HUES6 (cell line): ENCODE measurements around the gene CYP19A1.
"Not testable (repeated sequence)": the region's sequence is repeated elsewhere in the genome, so short reads cannot be mapped to it uniquely, and the experiment has no call there.

Source experiments
- H3K27ac ChIP-seq: 2 replicates; pipeline ENCODE4 v1.7.0; 2013; ENCODE audit warnings: low read depth, mild to moderate bottlenecking, low read length, inconsistent platforms
- H3K27me3 ChIP-seq: 2 replicates; pipeline ENCODE4 v1.6.1; 2013; ENCODE audit warnings: low read length; ENCODE audit not compliant: control insufficient read depth, insufficient read depth
- H3K36me3 ChIP-seq: 2 replicates; pipeline ENCODE4 v1.6.1; 2013; ENCODE audit warnings: low read length; ENCODE audit not compliant: control insufficient read depth, insufficient read depth
- H3K4me1 ChIP-seq: 2 replicates; pipeline ENCODE4 v1.6.1; 2013; ENCODE audit warnings: low read length; ENCODE audit not compliant: control insufficient read depth, insufficient read depth
- H3K4me3 ChIP-seq: 2 replicates; pipeline ENCODE4 v1.5.1; 2013; ENCODE audit warnings: low read depth, low read length
- H3K9ac ChIP-seq: one replicate; pipeline ENCODE4 v1.6.1; 2013; ENCODE audit warnings: mild to moderate bottlenecking, low read length
- H3K9me3 ChIP-seq: 2 replicates; pipeline ENCODE4 v1.6.1; 2013; ENCODE audit warnings: low read depth, low read length; ENCODE audit not compliant: control insufficient read depth, insufficient read depth

CYP19A1 gene

DNA sequence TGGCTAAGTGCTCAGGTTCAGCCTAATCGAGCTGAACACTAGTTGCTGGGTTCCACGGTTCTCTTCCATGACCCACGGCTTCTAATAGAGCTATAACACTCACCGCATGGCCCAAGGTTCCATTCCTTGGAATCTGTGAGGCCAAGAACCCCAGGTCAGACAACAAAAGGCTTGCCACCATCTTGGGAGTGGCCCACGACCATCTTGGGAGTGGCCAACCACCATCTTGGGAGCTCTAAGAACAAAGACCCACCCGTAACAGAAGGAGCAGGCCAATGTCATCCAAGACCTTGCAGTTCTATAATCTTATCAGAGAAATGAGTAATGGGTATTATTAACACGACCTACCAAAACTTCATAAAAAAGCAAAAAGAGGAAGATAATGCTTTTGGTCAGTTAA is 77.3 kb downstream of the CYP19A1 start:
- not testable (repeated sequence) for H3K36me3 ChIP-seq, H3K4me3 ChIP-seq, H3K4me1 ChIP-seq, H3K27ac ChIP-seq, H3K9ac ChIP-seq
- peaks cover 15% of the 10 kb centered on the region for H3K27me3 ChIP-seq
- peaks cover 31% of the 10 kb centered on the region for H3K9me3 ChIP-seq

DNA sequence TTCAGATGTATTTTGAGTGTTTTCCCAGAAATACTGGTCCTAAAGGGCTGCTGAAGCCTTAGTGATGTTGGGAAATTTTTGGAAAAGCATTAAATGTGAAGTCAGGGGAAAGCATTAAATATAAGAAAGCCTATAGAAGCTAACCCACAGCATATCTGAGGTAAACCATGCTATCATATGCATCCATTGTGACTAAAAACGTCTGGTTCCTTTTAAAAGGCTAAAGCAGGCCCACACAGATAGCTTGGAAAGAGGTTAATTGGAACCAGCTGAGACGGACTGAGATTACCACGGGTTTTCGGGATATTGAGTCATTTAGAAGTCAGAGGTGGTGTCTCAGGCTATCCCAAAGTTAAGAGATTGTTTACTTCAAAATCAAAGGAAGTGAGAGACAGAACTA is 78.2 kb downstream of the CYP19A1 start:
- Histone ChIP-seq H3K9me3 (peaks cover 31% of the 10 kb centered on the region), H3K27me3 (peaks cover 6% of the 10 kb centered on the region; the same call in 1 of the 2 replicates), H3K4me3 (no peak overlapping the region), H3K36me3 (no peaks in the 10 kb centered on the region), H3K4me1 (no peaks in the 10 kb centered on the region), H3K9ac (no peak overlapping the region), H3K27ac (no peak overlapping the region)

DNA sequence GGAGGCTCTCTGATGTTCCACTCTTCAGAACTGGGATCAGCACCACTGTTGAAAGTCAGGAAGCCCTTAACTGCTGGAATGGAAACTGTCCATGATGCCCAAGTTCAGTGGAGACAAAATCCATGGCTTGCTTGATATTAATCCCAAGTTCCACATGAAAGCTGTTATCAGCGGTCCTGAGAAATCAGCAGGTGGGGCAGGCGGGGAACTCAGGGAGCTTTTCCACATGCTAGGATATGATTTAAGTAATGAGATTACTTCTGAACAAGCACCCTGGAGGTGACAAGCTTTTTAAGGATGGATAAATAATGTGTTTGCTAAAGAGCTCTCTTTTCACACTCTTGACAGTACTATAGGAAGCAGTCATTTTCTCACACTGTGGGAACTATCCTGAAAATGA is 82.9 kb downstream of the CYP19A1 start:
- no peak overlapping the region for H3K27ac ChIP-seq
- no peak overlapping the region for H3K9ac ChIP-seq
- H3K4me1 ChIP-seq, result no peaks in the 10 kb centered on the region; the same call in 1 of the 2 replicates
- H3K27me3 ChIP-seq, result no peaks in the 10 kb centered on the region
- H3K4me3 ChIP-seq, result no peak overlapping the region
- H3K9me3 ChIP-seq, result 0 out of 2 replicates have a peak, but pooled peaks cover 5% of the 10 kb centered on the region
- H3K36me3 ChIP-seq, result no peaks in the 10 kb centered on the region

DNA sequence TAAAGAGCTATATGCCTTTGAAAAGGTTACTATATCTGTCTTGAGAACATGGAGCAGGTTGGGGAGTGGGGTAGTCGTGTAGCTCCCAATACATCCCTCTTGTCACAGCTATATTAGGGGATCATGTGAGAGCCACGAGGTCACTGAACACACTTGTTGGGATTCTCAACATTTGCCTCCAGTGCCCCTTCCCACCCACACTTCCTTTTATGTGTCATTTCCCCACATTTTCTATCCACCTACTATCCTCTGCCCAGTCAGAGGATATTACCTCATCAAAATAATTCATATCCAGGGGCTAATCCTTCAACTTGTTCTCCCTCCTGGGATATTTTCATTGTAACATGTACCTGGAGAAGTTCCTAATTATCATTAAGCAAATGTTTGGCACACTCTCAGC is 85.0 kb downstream of the CYP19A1 start:
- H3K27ac ChIP-seq, result no peak overlapping the region
- H3K9ac ChIP-seq, result no peak overlapping the region
- no peaks in the 10 kb centered on the region for H3K9me3 ChIP-seq
- H3K36me3 ChIP-seq, result no peaks in the 10 kb centered on the region
- no peak overlapping the region for H3K4me3 ChIP-seq
- H3K4me1 ChIP-seq, result no peaks in the 10 kb centered on the region; the same call in 1 of the 2 replicates
- H3K27me3 ChIP-seq, result no peaks in the 10 kb centered on the region

DNA sequence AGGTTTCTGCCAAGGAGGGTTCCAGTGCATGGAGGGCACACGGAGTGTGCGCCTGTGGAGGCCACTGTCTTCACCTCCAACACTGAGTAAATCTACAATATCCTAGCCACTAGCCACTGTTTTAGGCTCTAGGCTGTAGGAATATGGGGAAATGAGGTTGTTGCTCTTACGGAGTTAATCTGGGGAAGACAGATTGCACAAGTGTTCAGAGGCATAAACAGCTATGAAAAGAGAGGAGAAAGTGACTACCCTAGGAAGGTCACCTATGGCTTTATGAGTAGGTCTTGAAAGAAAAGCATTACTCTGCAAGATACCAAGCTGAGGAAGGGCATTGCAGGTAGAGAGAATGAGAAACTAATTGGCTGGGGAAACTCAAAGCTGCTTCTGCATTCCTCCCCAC is 85.7 kb downstream of the CYP19A1 start:
- Histone ChIP-seq H3K27me3 (no peaks in the 10 kb centered on the region), H3K4me1 (no peaks in the 10 kb centered on the region; the same call in 1 of the 2 replicates), H3K9ac (no peak overlapping the region), H3K27ac (no peak overlapping the region), H3K36me3 (no peaks in the 10 kb centered on the region), H3K4me3 (no peak overlapping the region), H3K9me3 (no peaks in the 10 kb centered on the region)

DNA sequence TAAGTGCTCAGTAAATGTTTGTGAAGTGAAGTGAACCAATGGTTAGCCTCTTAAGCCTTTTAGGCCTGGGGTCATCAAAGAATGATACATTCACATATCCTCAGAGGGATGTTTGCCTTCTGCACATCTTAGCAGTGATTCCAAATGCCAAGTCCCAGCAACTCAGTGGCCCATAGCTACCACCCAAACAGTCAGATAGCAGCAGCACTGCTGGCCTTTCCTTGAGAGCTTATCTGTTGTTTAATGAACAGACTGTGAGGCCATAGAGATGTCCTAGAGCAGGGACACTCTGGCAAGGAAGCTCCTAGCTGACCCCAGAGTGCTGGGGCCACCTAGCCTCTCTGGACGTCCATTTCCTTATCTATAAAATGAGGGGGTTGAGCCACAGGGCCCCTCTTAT is 86.8 kb downstream of the CYP19A1 start:
- no peaks in the 10 kb centered on the region for H3K9me3 ChIP-seq
- no peaks in the 10 kb centered on the region for H3K27me3 ChIP-seq
- H3K36me3 ChIP-seq, result no peaks in the 10 kb centered on the region
- no peak overlapping the region for H3K27ac ChIP-seq
- no peaks in the 10 kb centered on the region; the same call in 1 of the 2 replicates for H3K4me1 ChIP-seq
- H3K4me3 ChIP-seq, result no peak overlapping the region
- H3K9ac ChIP-seq, result no peak overlapping the region

DNA sequence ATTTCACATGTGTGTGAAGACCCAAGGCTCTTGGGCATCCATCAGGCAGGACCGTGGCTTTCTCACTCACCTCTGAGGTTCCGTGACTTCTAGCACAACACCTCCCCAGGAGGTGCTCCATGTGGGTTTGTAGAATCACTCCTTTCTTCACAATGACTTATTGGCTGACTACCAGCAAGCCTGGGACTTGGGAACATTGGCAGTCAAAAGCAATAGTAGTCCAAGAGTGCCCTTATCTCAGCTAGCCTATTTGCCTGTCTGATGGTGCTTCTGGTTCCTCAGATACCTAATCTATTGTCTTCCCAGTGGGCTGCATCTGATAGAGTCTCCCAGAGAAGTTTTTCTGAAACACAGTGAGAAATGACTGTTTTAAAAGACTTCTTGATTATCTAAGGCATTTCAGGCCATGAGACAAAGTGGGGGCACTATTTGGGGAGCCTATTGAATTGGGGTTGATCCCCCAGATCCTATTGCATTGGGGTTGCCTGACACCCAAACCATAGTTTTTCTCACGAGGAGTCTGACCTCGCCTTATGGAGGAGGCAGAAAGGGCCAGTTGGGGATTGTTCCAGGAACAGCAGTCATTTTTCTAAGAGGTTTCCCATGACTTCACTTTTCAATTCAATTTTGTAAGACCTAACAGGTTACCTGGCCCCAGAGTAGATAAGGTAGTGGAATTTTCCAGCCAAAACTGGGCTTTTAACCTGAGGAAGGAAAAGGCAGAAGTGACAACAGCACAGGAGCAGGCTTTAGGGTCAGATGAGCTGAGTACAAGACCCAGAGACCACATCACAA is 88.0 kb downstream of the CYP19A1 start:
- Histone ChIP-seq H3K27me3 (no peaks in the 10 kb centered on the region), H3K4me3 (no peak overlapping the region), H3K9me3 (no peaks in the 10 kb centered on the region), H3K36me3 (no peaks in the 10 kb centered on the region), H3K9ac (no peak overlapping the region), H3K4me1 (no peaks in the 10 kb centered on the region; the same call in 1 of the 2 replicates), H3K27ac (no peak overlapping the region)

DNA sequence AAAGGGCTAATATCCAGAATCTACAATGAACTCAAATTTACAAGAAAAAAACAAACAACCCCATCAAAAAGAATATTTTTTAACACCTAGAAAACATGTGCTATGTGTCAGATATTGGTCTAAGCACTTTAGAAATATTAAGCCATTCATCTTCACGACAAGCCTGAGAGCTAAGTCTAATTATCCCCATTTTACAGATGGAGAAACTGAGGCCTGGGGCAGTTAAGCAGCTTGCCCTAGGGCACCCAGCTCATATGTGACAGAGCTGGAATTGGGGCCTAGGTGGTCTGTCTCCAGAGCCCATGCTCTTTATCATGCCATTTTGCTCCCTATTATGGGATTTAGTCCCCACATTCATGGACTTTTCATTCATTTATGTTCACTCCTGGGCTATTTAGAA is 92.8 kb downstream of the CYP19A1 start:
- peaks cover 12% of the 10 kb centered on the region for H3K4me1 ChIP-seq
- H3K9me3 ChIP-seq, result no peaks in the 10 kb centered on the region
- no peaks in the 10 kb centered on the region for H3K36me3 ChIP-seq
- H3K9ac ChIP-seq, result no peak overlapping the region
- no peak overlapping the region for H3K4me3 ChIP-seq
- H3K27ac ChIP-seq, result no peak overlapping the region
- no peaks in the 10 kb centered on the region for H3K27me3 ChIP-seq

DNA sequence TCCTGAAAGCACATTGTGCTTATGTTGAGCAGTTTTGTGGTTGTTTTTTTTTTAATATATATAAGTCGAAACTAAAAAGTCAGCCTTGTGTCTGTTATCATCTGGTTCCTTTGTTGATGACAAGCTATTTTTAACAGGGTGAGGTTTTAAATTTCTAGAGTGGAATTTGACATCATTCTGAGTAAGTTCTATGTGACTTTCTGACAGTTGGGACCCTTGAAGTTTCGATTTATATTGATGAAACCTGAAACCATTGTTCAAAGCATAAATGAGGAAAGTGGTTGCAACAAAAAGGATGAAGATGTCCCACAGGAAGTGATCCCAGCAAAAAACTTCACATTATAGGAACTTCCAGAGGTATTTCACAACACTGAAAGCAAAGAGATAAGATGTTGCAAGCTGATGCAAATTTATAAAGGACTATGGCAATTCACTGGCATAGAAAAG is 94.0 kb downstream of the CYP19A1 start:
- no peak overlapping the region for H3K9ac ChIP-seq

DNA sequence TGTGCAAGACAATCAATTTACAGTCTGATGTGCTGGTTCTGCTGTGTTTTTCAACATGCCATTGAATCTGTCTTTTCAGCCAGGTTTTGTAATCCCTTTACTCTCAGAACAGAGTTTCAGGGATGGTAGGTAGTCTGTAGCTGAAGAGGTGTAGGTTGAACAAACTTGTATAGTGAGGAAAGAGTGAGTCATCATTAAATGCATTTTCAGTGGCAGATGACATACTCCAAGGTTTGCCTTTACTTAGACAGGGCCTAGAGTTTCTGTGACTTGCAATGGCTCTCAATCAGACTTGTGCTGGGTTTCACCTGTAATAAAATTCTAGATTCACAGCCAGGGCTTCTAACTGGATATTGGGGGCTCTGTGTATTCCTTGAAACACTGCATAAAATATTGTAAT is 94.6 kb downstream of the CYP19A1 start:
- H3K36me3 ChIP-seq, result no peaks in the 10 kb centered on the region
- peaks cover 18% of the 10 kb centered on the region for H3K4me1 ChIP-seq
- no peak overlapping the region for H3K9ac ChIP-seq
- H3K4me3 ChIP-seq, result no peak overlapping the region
- no peaks in the 10 kb centered on the region for H3K9me3 ChIP-seq
- H3K27ac ChIP-seq, result no peak overlapping the region
- no peaks in the 10 kb centered on the region for H3K27me3 ChIP-seq

More for the DNA sequence above, 94.0 kb downstream of the CYP19A1 start:
- Histone ChIP-seq H3K4me3 (no peak overlapping the region), H3K36me3 (no peaks in the 10 kb centered on the region), H3K4me1 (peaks cover 18% of the 10 kb centered on the region), H3K27me3 (no peaks in the 10 kb centered on the region), H3K27ac (no peak overlapping the region), H3K9me3 (no peaks in the 10 kb centered on the region)

DNA sequence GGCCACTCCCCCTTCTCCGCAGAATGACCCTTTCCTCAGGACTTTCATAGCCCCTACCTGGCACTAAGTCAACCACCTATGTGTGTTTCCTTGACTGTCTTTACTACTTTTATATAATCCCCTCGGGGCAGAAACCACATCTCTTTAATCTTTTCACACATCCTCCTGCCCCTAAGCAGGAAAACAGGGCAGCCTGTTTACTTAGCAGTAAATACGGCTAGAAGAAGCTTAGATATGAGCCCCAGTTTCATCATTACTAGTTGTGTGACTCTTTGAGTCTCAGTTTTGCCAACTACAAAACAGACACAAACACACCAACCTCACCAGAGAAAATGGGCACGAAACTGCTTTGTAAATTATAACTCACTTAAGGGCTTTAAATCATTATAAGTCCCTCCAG is 98.3 kb downstream of the CYP19A1 start:
- H3K27ac ChIP-seq, result no peak overlapping the region
- H3K9me3 ChIP-seq, result no peaks in the 10 kb centered on the region
- peaks cover 18% of the 10 kb centered on the region for H3K4me1 ChIP-seq
- no peaks in the 10 kb centered on the region for H3K36me3 ChIP-seq
- no peak overlapping the region for H3K4me3 ChIP-seq
- H3K9ac ChIP-seq, result no peak overlapping the region
- H3K27me3 ChIP-seq, result no peaks in the 10 kb centered on the region
